Measurements from ENCODE around the gene SLC47A1.

DNA sequence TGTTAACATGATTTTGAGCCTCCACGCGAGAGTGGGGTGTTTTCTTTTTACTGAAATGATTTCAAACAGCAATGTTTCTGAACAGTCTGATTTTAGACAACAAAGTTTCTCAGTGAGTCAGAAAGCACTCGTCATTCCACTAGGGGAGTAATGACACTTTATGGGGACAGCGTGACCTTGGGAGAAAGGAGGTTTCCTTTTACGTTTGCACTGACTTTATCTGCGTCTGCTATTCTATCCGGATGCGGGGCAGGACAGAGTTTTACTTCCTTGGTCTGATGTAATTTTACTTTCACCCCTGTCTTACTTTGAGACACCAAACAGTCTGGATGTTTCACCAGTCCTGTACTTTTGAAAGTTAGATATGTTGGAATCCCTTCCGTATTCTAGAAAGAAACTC, 20.7 kb downstream of the SLC47A1 start:
- no peak for TF ChIP-seq EP300 (IDR thresholded peaks at IDR 0.05)
- TF ChIP-seq, protein P1, sequence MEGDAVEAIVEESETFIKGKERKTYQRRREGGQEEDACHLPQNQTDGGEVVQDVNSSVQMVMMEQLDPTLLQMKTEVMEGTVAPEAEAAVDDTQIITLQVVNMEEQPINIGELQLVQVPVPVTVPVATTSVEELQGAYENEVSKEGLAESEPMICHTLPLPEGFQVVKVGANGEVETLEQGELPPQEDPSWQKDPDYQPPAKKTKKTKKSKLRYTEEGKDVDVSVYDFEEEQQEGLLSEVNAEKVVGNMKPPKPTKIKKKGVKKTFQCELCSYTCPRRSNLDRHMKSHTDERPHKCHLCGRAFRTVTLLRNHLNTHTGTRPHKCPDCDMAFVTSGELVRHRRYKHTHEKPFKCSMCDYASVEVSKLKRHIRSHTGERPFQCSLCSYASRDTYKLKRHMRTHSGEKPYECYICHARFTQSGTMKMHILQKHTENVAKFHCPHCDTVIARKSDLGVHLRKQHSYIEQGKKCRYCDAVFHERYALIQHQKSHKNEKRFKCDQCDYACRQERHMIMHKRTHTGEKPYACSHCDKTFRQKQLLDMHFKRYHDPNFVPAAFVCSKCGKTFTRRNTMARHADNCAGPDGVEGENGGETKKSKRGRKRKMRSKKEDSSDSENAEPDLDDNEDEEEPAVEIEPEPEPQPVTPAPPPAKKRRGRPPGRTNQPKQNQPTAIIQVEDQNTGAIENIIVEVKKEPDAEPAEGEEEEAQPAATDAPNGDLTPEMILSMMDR (IDR thresholded peaks at IDR 0.05): no peak

Measured in esophagus muscularis mucosa (tissue), 3 donors.